NCI-H1694 treated with DMSO at 0.1 percent for 48 hours (cell line): ENCODE results near the gene SH2B2.
"Not testable (repeated sequence)": the region's sequence is repeated elsewhere in the genome, so short reads cannot be mapped to it uniquely, and the experiment has no call there.

Experiments
- DNase-seq: peaks from one replicate; lab custom pipeline; 2025; lab: John Stamatoyannopoulos, UW

The SH2B2 gene

DNA sequence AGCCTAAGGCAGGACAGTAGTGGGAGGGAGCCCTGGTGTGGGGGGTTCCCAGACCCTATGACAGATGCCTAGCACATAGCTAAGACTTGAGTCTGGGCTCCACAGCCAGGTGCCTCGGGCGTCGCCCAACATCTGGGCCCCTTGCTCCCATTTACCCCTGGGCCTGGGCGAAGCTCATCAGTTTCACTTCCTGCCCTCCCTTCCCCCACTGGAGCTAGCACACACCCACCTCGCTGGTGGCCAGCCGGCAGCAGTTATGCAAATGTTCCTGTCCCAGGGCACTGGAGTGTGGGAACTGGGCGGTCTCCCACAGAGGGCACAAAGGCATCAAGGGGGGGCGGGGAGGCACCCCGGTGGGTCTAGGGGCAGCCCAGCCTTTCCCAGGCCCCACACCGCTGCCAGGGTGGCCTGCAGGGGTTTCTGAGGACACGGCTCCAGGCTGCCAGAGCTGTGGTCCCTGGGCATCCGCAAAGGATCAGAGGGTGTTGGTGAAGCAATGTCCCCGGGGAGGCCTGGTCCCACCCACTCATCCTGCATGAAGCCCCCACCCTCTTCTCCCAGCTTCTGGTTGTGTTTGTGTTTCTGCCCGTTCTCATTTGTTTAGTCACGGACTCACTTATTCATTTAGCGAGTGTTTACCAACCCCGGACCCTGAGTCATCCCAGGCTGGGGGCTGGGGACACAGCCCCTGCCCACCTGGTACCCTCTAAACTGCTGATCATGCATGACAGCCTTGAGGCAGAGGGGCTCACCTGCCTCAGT, 20.4 kb downstream of the SH2B2 start:
- no peak for DNase-seq

DNA sequence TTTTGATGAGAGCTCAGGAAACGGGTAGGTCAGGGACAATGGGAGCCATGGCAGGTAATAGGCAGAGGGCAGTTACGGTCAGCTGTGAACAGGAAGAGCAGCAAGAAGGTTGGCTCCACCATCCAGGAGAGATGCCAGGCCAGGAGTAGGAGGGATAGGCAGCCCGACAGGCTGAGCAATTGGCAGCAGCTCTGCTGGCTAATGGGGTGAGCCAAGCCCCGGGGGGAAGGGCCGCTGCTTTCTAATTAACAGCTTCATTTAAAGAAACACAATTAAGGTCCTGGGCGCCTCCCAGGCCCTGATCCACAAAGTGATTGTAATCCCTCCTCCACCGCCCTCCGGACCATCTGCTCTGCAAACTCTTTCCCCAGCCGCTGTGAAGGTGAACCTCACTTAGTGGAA, 23.7 kb downstream of the SH2B2 start:
- DNase-seq = peak; percentile 78

- DNase-seq = no peak
These were observed 25.6 kb downstream of the SH2B2 start for GRCh38 chr7:102312317-102312716.

DNA sequence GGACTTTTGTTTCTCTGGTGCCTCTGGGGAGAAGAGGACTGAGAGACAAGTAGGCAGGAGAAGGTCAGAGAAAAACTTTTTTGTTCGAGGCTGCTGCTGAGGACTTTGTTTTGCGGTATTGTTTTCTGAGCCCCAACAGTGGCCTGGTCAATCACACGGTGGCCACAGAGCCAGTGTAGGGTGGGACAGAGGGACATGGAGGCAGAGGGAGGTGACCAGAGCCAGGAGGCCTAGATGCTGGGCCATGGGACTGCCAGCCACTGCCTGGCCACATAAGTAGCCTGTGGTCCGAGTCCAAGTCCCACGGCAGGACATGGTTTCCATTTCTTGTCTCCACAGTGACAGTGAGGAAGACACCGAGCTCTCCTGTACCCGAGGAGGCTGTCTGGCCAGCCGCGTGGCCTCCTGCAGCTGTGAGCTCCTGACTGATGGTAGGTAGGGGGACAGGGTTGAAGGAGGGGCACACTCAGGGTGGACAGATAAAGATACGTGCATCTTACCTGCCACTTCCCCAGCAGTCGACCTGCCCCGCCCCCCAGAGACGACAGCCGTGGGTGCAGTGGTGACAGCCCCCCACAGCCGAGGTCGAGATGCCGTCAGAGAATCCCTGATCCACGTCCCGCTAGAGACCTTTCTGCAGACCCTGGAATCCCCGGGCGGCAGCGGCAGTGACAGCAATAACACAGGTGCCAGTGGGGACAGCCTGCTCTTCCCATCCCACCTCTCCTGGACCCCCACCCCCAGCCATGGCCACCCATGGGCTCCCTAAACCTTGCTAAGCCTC, 27.5 kb downstream of the SH2B2 start:
- DNase-seq = no peak

DNA sequence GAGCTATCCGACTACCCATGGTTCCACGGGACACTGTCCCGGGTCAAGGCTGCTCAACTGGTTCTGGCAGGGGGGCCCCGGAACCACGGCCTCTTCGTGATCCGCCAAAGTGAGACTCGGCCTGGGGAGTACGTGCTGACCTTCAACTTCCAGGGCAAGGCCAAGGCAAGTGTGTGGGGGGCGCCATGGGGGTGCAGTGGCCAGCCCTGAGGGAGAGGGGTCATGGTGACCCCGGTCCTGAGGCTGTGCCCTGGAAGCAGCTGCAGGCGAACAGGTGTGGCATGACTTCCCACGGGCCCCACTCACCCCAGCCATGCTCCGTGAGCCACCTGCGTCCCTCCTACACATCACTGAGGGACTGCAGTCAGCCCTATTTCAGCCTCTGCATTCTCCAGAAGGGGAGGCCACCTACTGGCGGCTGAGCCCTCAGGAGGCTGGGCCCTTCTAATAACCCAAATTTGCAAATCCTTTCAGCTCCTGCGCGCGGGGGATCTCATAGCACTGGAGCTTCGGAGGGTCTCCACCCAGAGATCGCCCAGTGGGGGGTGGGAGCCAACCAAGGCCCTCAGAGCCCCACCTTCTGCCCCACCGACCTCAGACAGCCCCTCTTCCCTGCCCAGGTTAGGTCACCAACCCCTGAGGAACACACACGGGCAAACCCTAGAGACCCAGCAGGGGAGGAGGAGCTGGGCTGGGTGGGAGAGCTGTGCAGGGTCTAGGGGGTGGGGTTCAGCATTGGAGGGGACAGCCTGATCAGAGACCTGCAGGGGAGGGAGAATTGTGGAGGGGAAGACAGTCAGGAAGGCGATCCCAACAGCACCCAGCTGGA, 30.8 kb downstream of the SH2B2 start:
- no peak for DNase-seq

DNA sequence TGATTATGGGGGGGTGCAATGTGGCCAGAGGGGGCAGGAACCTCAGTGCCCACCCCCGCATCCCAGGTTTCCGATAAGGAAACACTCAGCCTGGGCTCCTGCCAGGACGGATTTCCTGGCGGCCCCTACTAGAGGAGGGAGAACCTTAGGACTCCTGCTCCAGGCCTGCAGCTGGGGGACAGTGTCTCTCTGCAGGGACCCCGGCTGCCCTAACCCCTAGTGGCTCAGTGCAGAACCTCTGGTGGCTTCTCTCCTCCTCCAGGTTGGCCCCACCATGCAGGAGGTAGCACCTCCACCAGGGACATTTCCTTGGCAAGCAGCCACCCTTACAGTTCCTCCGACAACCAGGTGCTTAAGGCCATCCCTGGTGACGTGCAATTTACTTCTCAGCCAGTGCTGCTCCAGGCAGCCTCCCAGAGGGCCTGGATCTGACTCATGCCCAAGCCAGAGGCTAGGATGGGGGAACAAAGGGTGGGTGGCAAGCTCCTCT, 31.9 kb downstream of the SH2B2 start:
- no peak for DNase-seq

DNA sequence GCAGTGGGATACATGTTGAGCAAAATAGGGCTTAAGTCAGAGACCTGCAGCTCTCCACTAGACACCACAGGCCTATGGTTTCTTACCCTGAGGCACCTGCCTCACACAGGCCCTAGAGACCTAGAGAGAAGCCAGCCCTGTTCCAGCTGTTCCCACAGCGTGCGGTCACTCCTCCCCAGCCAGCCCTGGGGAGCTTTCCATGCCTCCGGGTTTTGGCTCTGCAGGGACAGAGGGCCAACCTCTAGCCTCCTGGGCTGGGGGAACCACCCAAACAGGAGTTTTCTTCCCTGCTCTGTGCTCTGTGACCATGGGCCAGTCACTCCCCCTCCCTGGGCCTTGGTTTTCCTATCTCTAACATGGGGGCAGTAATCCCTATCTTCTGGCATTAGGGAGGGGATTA, 33.0 kb downstream of the SH2B2 start:
- DNase-seq = no peak

GRCh38 chr7:102320181-102320580, 33.5 kb downstream of the SH2B2 start:
- DNase-seq = no peak

GRCh38 chr7:102320601-102321350, 34.1 kb downstream of the SH2B2 start:
- no peak for DNase-seq

- DNase-seq = no peak
These were observed 34.9 kb downstream of the SH2B2 start for GRCh38 chr7:102321351-102322201.

DNA sequence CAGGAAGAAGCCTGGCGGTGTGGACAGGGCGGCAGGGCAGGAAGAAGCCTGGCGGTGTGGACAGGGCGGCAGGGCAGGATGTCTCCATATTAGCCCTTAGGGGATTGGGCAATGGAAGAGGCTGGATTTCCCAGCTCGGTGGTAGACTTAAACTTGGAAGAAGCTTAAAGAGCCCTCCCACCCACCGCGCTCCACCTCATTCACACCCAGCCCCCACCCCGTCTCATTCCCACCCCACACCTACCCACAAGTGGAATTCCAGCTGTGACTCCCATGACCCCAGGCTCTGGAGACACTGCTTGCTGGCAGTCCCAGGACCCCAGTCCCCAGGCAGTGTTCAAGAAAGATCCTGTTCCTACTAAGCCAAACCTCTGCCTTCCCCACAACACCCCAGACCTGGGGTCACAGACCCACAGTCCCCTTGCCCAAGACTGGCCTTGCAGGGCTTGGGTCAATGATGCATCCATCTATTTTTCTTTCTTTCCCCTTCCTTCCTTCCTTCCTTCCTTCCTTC, 35.6 kb downstream of the SH2B2 start:
- DNase-seq = no peak

- no peak for DNase-seq
These were observed 37.2 kb downstream of the SH2B2 start for GRCh38 chr7:102323914-102324195.

DNA sequence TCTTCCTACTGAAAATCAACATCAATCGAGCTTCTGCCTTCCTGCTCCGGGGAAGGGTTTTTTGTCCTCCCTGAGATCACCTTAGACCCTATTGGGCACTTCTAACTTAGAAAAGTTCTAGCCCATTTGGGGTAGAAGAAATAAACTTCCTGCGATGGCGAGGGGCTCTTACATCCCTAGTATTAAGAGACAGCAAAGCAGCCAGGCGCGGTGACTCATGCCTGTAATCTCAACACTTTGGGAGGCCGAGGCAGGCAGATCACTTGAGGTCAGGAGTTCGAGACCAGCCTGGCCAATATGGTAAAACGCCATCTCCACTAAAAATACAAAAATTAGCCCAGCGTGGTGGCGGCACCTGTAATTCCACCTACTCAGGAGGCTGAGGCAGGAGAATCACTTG, 38.4 kb downstream of the SH2B2 start:
- DNase-seq = not testable (repeated sequence)

DNA sequence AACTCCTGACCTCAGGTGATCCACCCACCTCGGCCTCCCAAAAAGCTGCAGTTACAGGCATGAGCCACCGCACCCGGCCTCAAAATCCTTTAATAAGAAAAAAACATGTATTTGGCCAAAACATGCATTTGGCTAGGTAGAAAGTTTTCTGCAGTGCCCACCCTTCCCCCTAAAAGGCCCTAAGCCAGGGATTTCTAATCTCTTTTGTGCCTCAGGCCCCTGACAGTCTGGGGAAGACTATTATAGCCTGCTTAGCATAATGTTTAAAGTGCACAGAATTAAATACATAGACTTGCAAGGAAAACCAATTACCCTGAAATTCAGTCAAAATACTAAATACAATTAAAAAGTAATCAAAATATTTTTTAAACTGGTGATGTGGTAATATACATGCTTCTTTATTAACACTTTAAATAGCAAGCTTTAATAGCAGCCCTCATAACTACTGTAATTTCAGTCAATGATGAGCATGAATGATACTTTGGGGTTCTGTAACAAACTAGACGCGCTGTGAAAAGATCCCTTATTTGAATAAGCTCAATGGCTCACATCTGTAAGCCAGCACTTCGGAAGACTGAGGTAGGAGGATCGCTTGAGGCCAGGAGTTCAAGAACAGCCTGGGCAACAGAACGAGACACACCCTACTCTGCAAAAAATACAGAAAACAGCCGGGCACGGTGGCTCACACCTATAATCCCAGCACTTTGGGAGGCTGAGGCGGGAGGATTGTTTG, 39.7 kb downstream of the SH2B2 start:
- DNase-seq = no peak

GRCh38 chr7:102327183-102327582, 40.5 kb downstream of the SH2B2 start:
- DNase-seq = not testable (repeated sequence)

DNA sequence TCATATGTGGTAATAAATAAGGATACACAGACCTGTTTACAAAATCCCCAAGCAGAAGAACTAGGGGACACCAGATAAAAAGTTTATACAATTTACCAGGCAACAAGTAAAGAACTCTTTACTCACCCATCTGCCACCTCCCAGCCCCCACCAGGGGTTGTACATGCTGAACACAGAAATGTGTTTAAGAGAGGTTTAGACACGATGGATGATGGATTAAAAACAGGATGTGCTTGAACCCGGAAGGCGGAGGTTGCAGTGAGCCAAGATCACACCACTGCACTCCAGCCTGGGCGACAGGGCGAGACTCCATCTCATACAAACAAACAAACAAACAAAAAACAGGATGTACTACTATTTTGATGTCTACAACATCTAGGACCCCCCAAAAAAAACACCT, 42.2 kb downstream of the SH2B2 start:
- not testable (repeated sequence) for DNase-seq

GRCh38 chr7:102329366-102329765, 42.7 kb downstream of the SH2B2 start:
- DNase-seq = not testable (repeated sequence)

DNA sequence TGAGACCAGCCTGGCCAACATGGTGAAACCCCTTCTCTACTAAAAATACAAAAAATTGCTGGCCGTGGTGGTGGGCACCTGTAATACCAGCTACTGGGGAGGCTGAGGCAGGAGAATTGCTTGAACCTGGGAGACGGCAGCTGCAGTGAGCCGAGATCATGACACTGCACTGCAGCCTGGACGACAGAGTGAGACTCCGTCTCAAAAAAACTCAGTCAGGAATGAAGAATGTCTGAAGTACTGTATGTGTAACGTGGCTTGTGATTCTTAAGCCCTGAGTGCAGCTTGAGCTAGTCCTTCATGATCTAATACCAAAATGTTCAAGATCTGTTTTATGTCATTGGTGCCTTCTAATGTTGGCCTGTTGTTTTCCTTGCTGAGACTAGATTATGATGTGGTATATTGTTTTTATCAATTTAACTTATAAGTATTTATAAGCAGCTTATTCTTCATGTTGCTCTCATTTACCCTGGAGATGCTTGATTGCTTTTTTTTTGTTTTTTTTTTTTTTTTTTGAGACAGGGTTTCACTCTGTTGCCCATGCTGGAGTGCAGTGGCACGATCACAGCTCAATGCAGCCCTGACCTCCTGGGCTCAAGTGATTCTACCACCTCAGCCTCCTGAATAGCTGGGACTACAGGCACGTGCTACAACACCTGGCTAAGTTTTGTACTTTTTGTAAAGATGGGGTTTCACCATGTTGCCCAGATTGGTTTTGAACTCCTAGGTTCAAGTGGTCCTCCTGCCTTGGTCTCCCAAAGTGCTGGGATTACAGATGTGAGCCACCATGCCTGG, 44.2 kb downstream of the SH2B2 start:
- not testable (repeated sequence) for DNase-seq

DNA sequence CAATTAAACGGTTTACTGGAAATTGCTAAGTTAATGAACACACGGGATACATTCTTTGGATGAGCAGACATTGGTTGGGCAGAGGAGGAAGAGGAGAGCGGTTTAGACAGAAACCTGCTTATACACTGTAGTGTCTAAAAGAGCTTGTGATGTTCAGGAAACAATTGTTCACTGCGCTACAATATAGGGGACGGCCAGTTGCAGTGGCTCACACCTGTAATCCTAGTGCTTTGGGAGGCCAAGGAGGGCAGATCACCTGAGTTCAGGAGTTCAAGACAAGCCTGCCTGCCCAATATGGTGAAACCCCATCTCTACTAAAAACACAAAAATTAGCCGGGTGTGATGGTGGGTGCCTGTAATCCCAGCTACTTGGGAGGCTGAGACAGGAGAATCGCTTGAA, 48.9 kb downstream of the SH2B2 start:
- not testable (repeated sequence) for DNase-seq
